Fibroblast of villous mesenchyme (primary cell): ENCODE measurements around the gene TMEM101. TPM values are rescaled to one million over a fixed set of nuclear protein-coding genes. Genes with fewer than 3 reads are reported as not detected.
A peak's percentile ranks its signal among the peaks of the same experiment; 100 is the strongest.

ENCODE experiments used
- DNase-seq: peaks from one replicate; pipeline ENCODE4 v3.0.0-alpha.2; 2010; ENCODE audit warnings: low read depth
- H3K4me3 ChIP-seq: 2 replicates; pipeline ENCODE4 v1.5.1; 2011; ENCODE audit warnings: low read depth, mild to moderate bottlenecking, low read length
- CTCF ChIP-seq: IDR thresholded peaks from 2 replicates; pipeline ENCODE4 v1.5.1; 2012; ENCODE audit warnings: low read depth, mild to moderate bottlenecking, low read length; ENCODE audit not compliant: insufficient read depth
- total RNA-seq: library from RNA; depleted of rRNA; stranded (reverse); fragments of >200 nt; gene quantifications from 2 replicates; pipeline ENCODE4 v1.2.3, GENCODE V29; 2012

The TMEM101 gene
- total RNA-seq, 1 donor, result 40.2 TPM

- no peak for TF ChIP-seq CTCF
- H3K4me3 ChIP-seq, result peak overlapping the region; percentile 43
- no peak for DNase-seq
These were observed 9.8 kb downstream of the TMEM101 start for GRCh38 chr17:44004761-44005526.

- peak within 1 kb of the TSS; percentile 43 for H3K4me3 ChIP-seq
- TF ChIP-seq CTCF, result no peak
- DNase-seq, result no peak
These were observed 10.5 kb downstream of the TMEM101 start, which contains the start of gene NAGS for GRCh38 chr17:44004077-44004760. Gene NAGS, plus strand, starts transcription at chr17:44004622. Its CDS starts 42 bp downstream, at chr17:44004664.

GRCh38 chr17:44002141-44002848, 12.5 kb downstream of the TMEM101 start:
- no peak overlapping the region for H3K4me3 ChIP-seq
- DNase-seq, result peak; percentile 68
- TF ChIP-seq CTCF, result no peak

GRCh38 chr17:44001461-44001920, 13.3 kb downstream of the TMEM101 start:
- no peak for TF ChIP-seq CTCF
- no peak overlapping the region for H3K4me3 ChIP-seq
- DNase-seq, result no peak

GRCh38 chr17:44000871-44001460, 13.8 kb downstream of the TMEM101 start:
- TF ChIP-seq CTCF, result no peak
- no peak for DNase-seq
- no peak overlapping the region for H3K4me3 ChIP-seq

GRCh38 chr17:44000141-44000860, 14.5 kb downstream of the TMEM101 start:
- H3K4me3 ChIP-seq, result no peak overlapping the region
- no peak for TF ChIP-seq CTCF
- DNase-seq, result no peak
